Stimulated activated naive CD8-positive, alpha-beta T cell treated with anti-CD3 and anti-CD28 coated beads, Interleukin-15, Interleukin-2, amounts not matched to agents 100 U/mL and 50 U/mL, for 24 hours (primary cell): ENCODE results near the gene CDKAL1.

ENCODE experiments used
- ATAC-seq: fragments of 150-1000 bp; cut with Tn5 transposase; one replicate; pipeline ENCODE4 v1.10.0; 2021
- DNase-seq: peaks from one replicate; pipeline ENCODE4 v3.0.0; 2021

CDKAL1 gene

GRCh38 chr6:20838113-20838512 is 303.9 kb downstream of the CDKAL1 start:
- no peak for ATAC-seq
- DNase-seq, result no peak

GRCh38 chr6:20839630-20840029 is 305.4 kb downstream of the CDKAL1 start:
- no peak for ATAC-seq
- no peak for DNase-seq

- ATAC-seq, result no peak
- DNase-seq, result no peak
Observed at GRCh38 chr6:20840675-20841074, 306.4 kb downstream of the CDKAL1 start.

DNA sequence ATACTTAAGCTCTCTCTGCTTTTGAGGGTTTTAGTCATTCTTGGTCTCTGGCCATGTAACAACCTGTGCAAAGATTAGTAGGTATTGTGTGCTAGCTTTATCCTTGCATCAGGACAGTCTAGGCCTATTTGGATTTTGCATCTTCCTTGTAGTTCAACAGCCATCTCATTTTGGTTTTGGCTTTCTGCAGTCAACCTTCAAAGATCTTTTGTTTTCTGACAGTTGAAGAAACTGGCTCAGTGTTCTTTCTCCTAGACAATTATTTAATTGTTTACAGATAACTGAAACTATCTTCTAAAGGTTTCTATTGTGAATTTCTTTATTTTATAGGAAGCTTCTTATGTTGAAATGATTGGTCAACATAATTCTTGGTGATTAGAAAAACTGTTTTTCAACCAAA is 307.5 kb downstream of the CDKAL1 start:
- ATAC-seq, result no peak
- no peak for DNase-seq

- DNase-seq (no peak), ATAC-seq (no peak)
Observed at GRCh38 chr6:20845592-20845991, 311.3 kb downstream of the CDKAL1 start.

- no peak for DNase-seq
- ATAC-seq, result peak; percentile 76
Observed at GRCh38 chr6:20846602-20847028, 312.4 kb downstream of the CDKAL1 start.

GRCh38 chr6:20847904-20848303 is 313.6 kb downstream of the CDKAL1 start:
- ATAC-seq (no peak), DNase-seq (no peak)

DNA sequence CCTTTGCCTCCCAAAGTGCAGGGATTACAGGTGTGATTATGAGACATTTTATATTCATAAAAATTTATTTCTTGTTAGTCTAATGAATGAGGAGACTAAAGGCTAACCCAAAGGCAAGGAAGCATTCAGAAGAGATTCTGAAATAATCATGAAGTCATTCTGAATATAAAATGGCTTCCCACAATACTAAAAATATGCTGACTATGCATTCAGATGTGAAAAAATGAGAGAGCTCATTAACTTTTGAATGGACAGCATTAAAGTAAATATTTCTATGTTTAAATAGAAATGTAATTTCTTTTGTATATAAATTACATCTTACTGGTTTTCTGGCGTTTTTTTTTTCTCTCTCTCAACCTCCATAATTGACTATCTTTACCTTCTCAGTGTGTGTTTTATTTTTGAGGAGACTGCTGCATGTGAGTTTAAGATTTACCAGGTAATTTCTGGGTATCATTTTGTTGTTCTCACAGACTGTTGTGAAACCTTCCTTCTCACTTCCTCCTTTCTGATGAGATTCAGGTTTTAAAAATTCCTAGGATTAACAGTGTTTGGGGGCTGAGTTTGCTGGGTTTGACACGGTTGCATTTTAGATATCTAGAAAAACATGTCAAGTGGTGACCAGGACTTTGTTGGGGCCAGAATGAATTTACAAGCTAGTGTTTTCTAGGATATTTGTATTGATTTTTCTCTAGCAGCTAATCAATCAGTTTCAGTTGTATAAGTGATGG is 316.6 kb downstream of the CDKAL1 start:
- no peak for DNase-seq
- no peak for ATAC-seq

- ATAC-seq (no peak), DNase-seq (no peak)
Observed at GRCh38 chr6:20851795-20852194, 317.5 kb downstream of the CDKAL1 start.

- DNase-seq (no peak), ATAC-seq (no peak)
Observed at GRCh38 chr6:20853828-20854227, 319.6 kb downstream of the CDKAL1 start.

- DNase-seq, result no peak
- no peak for ATAC-seq
Observed at GRCh38 chr6:20856681-20857288, 322.5 kb downstream of the CDKAL1 start.

- ATAC-seq, result no peak
- no peak for DNase-seq
Observed at GRCh38 chr6:20861481-20861880, 327.2 kb downstream of the CDKAL1 start.

GRCh38 chr6:20866036-20866435 is 331.8 kb downstream of the CDKAL1 start:
- ATAC-seq, result no peak
- DNase-seq, result no peak

DNA sequence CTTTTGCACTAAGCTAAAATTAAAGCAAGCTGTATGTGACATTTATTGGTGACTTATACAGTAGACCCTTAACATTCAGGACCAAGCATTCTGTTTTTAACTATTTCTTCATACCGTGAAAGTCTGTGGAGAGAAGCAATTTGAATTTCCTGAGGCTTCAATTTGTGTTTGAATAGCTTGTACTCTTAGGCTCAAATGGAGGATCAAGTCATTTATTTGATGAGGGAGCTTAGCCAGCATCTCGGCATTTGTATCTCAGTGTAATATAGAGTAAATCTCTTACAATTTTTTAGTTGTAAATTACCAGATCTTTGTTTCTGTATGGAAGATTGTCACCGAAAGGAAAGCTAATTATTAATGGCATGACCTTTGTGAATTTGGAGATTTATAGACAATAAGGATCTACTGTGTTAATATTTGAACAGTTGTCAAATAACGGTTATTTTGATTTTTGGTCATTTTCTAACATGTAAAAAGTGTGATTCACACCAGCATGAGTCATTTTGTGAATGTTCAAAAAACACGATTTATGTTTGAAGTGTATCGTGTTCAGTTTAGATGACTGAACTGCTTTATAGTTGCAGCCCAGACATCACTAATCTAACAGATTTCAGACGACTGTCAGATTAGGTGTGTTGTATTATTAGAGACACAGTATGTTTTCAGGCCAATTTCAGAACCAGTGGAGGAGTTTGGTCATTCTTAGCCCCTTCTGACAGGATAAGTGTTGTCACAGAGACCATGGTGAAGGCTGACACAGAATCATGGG is 332.9 kb downstream of the CDKAL1 start:
- ATAC-seq (no peak), DNase-seq (no peak)

DNA sequence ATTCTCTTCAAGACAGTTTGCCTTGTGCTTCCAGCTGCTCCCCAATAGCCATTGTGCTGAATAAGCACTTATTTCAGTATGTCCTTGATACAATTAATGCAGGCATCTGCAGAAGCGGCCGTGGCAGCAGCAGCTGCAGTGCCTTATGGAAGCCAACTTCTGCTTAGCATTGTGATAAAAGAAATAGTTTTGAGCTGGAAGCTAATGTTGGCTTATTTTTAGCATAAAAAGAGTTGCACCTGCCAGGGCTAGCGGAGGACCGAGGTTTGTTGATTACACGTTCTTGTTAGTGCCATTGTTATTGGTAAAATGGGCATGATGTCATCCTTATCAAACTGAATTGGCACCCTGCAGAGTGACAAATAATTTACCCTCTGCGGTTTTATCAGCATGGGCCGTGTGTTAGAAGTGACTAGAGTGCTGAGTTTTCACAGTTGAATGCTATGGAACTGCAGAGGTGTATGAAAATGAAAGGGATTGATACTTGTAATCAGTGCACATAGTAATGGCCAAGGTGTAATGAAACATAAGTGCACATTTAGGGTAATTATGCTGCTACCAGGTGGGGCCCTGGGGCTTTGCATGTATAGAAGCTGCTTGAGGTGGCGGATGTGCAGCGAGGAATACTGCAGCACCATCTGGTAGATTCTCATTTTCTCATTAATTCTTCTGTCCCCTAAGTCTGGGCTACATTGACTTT is 334.3 kb downstream of the CDKAL1 start:
- no peak for ATAC-seq
- no peak for DNase-seq

DNA sequence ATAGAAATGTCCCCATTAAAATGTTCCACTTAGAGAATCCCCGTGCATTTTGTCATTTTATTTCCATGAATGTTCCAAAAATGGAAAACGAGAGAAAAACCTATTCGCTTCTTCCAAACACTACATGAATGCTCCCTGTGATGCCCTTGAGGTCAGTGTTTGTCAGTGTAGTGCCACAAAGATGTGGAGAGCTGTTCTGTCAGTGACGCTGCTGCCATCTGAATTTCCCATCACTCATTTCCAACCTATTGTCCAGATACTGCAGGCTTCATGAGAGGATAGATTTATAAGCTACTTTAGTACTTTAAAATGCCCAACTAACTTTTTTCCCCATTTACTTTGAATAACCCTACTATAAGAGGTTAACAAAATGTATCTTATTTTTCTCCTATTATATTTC is 335.8 kb downstream of the CDKAL1 start:
- no peak for DNase-seq
- no peak for ATAC-seq

- no peak for ATAC-seq
- DNase-seq, result no peak
Observed at GRCh38 chr6:20870493-20870892, 336.2 kb downstream of the CDKAL1 start.

DNA sequence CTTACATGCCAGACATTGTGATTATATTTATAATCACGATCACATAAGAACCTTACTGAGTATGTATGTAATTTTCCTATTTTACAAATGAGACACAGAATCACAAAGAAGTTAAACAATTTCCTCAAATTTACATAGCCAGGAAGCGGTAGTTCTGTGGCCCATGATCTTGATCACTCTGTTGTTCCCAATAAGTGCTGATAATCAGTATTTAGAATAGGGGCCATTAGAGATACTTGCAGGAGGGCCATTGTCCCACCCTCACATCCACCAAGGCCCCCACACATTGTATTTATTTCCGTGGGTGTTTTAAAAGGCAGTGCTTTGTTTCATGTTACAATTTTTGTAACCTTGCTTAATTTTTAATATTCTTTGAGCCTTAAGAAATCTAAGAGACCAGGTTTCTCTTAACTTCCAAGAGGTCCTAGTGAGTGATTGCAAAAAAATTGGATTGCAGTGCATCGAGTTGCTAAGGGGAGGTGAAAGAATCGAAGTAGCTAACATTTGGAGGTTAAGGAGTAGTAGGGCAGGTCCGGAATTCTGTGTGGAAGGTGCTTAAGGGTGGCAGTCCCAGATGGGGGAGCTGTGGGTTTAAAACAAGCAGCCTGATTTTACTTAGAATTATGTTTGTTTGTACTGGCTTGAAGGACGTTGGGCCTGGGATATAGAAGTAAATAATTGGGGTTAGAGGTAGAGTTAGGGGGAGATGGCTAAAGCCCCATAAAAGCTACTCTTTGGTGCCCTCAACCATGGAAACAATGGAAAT is 339.4 kb downstream of the CDKAL1 start:
- DNase-seq (no peak), ATAC-seq (no peak)

DNA sequence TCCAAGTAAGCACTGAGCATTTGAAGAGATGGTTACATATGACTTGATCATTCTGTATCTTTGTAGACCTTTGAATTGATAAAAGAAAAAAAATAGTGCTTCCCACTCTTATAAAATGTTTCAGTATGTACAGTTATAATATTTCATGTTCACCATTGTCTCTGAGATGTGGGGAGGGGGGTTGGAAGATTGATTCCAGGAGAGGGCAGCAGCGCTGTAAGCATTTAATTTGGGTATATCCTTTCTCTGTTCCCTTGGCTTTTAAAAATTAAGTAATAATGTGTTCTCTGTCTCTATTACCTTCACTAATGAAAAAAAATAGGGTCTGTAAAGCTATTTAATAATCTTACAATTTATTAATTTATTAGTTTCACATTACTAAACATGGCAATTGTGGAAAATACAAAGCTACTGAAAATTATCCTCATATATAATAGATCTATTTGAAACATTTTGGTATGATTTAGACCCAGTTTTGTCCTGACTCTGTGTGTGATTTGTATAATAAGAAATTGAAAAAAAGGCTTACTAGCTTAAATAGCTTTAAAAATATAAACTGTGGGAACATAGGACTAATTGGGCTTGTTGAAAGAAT is 341.2 kb downstream of the CDKAL1 start:
- ATAC-seq (no peak), DNase-seq (no peak)

GRCh38 chr6:20876036-20876435 is 341.8 kb downstream of the CDKAL1 start:
- no peak for ATAC-seq
- no peak for DNase-seq

GRCh38 chr6:20876561-20876960 is 342.3 kb downstream of the CDKAL1 start:
- DNase-seq (no peak), ATAC-seq (no peak)
